IPS-18c (cell line): ENCODE measurements around the gene IRS1.

Experiments
- H3K4me3 ChIP-seq: 2 replicates; pipeline ENCODE4 v1.7.0; 2013; ENCODE audit warnings: low read depth, mild to moderate bottlenecking, low read length, moderate library complexity; ENCODE audit not compliant: insufficient read depth
- H3K9me3 ChIP-seq: one replicate; pipeline ENCODE4 v1.6.1; 2013; ENCODE audit warnings: mild to moderate bottlenecking, low read length, moderate library complexity; ENCODE audit not compliant: control insufficient read depth, insufficient read depth

The IRS1 gene

DNA sequence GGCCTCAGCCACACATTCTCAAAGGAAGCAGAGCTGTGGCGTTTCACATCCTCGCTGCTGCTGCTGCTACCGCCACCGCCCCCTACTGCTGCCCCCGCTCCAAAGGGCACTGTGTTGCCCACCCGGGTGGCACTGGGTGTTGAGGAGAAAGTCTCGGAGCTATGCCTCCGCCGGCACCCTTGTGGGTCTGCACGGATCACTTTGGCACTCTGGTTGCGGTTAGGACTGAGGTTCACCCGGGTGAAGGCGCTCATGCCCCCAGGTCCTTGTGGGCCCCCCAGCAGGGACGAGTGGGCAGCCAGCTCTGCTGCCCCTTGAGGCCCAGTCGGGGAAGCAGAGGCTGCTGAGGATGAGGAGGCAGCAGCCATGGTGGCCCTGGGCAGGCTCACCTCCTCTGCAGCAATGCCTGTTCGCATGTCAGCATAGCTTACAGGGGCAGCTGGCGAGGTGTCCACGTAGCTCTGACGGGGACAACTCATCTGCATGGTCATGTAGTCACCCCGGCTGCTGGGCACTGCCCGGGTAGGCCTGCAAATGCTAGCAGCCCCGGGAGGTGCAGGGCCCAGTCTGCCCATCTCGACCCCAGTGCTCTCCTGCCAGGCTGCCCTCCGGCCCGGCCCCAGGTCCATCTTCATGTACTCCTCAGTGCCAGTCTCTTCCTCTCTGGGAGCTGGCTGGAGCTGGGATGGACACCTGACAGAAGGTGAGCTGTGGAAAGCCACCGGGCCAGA, 4.2 kb downstream of the IRS1 start:
- Histone ChIP-seq H3K4me3 (no peak overlapping the region), H3K9me3 (peaks cover 2% of the 10 kb centered on the region)

DNA sequence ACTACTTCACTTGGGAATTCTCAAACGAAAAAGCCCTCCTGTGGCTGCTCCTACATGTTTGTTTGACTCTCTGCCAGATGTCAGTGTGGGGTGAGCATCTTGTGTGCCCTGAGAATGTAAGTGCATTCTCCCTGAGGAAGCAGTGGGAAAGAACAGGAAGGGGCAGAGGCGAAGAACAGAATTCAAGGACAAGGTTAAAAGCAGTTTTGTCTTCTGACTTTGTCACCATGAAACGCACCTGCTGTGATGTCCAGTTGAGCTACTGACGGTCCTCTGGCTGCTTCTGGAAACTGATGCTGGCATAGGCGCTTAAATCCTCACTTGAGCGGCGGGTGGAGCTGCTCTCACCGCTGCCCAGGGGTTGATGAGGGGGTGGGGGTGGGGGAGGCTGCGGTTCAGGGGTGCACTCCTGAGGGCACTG, 4.9 kb downstream of the IRS1 start:
- no peak overlapping the region for H3K4me3 ChIP-seq
- H3K9me3 ChIP-seq: peaks cover 2% of the 10 kb centered on the region

DNA sequence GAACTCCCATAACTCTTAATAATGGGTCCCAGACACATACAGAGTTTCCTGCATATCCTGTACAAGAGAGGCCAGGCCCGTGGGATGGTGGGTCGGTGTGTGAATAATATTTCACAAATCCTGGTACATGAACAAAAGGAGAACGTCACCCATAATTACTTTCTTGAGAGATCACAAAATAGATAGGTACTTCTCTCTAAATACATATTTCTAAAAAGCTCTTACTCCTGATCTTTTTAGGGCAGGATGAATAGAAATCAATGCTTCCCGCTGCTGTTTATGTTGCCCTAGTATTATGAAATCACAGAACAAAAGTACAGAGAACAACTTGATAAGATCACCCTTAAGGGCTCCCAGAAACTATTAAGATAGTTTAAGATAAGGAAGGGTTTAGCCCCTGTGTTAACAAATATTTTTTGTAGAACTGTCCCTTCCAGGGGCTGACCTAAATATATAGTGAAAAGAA, 5.4 kb downstream of the IRS1 start:
- Histone ChIP-seq H3K9me3 (peaks cover 2% of the 10 kb centered on the region), H3K4me3 (no peak overlapping the region)

DNA sequence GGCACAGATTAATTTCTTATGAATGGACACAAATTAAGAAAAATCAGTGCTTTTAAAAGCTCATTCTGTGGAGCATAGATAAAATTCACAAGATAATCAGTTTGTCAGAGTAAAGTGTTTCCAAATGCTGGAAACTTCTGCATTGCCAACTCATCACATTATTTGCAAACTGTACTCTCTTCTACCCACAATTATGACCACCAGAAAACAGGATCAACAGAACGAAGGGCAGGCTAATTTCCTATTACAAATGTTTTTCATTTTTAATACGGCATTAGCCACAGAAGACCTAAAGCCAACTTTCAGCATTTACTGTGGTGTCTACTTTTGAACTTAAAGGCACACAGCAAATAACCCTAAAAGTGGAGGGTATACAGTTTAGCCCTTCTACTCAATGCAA, 6.0 kb downstream of the IRS1 start:
- Histone ChIP-seq H3K4me3 (no peak overlapping the region), H3K9me3 (peaks cover 2% of the 10 kb centered on the region)

DNA sequence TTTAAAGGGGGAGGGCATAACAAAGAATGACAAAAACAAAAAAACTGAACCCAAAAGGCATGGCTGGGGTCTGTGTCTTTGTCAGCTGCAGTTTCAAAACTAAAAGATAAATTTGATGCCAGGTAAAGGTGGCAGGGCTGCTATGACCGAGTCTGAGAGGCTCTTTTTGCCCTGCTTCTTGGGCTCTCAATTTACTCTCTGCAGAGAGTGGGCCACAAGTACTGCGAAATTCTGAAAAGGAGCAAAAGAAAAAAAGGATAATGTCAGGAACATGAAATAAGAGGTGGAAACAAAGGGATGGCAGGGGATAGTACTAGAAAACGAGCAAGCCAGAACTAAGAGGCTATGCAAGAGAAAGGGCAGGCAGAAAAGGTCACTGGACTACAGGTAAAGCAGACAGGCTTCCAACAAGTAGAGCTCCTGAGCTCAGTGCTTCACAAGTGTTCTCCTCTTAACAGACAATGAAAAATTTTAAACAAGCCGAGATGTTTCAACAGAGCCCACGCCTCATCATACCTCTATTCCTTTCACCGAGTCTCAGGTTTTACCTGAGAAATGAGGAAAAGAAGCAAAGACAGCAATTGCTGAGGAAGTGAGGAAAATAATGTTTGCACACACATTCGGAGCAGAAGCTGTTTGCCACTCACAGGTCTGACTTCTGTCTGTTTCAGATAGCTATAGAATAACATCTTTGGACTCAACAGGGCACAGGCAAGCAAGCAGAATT, 7.3 kb downstream of the IRS1 start:
- Histone ChIP-seq H3K9me3 (no peaks in the 10 kb centered on the region), H3K4me3 (peak overlapping the region; percentile 60)

DNA sequence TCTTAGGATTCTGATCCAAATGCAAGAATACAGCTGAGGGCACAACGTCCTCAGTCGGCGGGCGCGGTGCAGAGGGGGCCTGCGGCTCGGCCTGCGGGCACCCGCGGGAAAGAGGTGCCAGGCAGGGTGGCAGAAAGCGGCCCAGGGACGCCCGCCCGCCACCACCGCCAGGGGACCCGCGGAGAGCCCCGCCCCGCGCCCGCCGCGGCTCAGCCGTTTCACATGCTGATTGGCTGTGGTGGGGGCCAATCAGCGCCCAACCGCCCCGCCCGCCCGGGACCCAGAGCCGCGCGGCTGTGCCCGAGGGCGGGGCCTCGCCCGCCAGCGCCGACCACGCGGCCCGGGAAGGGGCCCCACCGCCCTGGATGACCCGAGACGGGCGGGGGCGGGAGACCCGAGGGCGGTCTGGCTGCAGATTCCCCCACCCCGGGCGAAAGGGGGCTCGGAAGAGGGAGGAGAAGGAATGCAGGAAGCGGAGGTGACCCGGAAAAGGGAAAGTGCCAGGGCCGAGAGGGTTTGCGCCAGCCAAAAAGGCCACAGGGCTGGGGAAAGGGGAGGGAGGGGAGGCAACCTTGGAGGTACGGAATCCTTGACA, 8.0 kb downstream of the IRS1 start:
- no peaks in the 10 kb centered on the region for H3K9me3 ChIP-seq
- peak overlapping the region; percentile 68 for H3K4me3 ChIP-seq

DNA sequence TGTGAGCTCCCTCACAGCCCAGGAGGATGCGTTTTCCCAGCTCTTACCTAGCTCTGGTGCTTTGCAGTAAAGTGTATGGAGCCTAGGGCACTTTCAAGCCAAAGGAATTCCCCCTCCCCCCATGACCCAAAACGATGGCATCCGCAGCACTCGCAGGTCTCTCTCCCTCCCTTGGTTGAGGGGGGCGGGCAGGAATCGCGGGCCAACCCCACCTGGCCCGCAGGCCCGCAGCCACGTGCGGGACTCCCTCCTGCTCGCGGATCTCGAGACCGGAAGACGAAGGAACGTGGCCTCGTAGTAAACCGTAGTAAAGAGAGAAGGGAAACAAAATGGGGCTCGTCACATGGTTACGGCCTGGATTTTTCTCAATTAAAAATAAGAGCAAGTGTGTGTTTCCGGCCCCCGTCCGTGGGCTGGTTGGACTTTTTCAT, 8.5 kb downstream of the IRS1 start:
- H3K4me3 ChIP-seq: peak overlapping the region; percentile 68
- H3K9me3 ChIP-seq: no peaks in the 10 kb centered on the region

DNA sequence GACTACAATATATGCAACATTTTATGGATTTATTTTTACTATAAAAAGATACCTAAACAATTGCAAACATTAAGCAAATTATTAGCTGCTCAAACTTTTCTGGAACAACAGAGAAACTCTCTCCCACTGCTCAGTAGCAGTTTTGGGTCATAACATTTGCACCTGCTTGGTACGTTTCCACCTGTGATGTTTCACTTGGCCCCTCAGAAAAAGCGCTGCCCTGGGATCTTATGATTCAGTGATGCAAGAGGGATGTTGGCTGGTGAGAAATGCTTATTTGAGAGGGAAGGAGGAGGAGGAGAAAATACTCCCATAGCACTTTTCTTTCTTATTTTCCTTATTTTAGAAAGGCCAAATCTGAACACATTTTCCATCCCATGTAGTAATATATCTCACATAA, 9.2 kb downstream of the IRS1 start:
- H3K9me3 ChIP-seq: no peaks in the 10 kb centered on the region
- H3K4me3 ChIP-seq: peak overlapping the region; percentile 68; the same call in 1 of the 2 replicates

DNA sequence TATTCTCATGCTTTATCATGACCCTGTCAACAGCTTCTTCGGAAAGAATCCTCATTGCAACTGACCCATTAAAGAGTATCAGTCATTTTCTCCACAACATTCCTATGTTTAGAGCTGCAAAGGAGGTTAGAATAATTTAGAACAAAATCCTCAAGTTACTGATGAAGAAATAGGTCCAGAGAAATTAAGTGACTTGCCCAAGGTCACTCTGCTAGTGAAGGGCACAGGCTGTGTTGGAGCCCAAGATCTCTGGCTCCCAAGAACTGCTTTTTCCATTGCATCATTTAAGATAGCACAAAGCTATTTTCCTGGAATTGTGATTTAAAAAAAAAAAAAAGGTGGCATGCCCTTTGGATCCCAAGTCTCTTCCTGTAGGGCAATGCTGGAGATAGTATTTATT, 9.6 kb downstream of the IRS1 start:
- H3K9me3 ChIP-seq: no peaks in the 10 kb centered on the region
- H3K4me3 ChIP-seq: no peak overlapping the region

DNA sequence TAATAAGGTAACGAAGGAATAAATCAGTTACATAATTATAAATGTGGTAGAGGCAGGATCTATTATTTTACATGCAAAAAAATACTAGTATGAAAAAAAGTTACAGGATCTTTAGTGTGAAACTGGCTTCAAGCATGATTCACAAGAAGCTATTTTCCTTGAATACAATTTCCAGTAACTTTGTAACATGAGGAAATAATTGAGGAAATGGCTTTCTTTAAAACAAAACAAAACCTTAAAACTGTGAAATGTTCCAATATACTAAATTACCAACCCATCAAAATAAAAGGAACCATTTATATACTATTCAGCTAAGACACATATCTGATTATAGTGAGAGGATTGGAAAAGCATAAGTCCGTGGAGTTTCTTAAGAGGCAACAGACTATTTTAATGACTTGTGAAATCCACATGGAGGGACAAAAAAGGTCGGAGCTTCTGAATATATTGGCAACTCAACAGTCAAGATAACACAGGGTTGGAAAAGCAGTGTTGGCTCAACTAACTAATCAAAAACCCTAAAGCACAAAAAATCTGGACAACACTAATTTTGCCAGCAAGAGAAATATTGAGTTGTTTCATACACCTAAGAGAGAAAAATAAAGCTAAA, 10.6 kb downstream of the IRS1 start:
- H3K9me3 ChIP-seq: no peaks in the 10 kb centered on the region

DNA sequence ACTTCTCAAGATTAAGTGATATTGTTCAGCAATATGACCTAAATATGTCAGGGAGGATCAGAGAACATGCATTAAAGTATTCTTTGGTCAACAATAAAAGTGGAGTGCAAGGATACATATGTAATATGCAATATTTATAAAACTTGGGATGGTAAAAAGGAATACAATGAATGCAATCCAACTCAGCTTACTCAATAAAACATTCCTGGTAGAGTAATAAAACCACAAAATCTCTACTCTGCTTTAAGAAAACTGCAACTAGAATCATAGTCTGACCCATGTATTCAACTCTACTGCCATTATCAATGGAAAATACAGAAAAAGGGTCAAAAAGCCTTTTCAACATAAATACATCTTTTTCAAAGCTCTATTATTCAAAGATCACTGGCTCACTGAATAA, 11.6 kb downstream of the IRS1 start:
- Histone ChIP-seq H3K4me3 (no peak overlapping the region), H3K9me3 (no peaks in the 10 kb centered on the region)

More for the DNA sequence above, 10.6 kb downstream of the IRS1 start:
- H3K4me3 ChIP-seq: no peak overlapping the region

DNA sequence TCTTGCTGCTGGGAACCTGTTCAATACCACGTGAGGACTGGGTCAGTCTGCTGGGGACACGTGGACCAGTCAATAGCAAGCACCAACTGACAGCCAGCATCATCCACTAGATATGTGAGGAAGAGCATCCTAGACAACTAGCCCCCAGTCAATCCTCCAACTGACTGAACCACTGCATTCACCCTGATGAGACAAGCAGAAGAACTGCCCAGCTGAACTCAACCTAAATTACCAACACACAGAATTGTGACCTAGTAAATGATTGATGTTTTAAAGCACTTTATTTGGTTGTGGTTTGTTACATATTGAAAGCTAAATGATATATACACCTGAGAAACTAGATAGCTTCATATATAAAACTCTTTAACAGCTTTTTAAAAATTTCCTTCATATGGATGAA, 15.7 kb downstream of the IRS1 start:
- H3K9me3 ChIP-seq: no peaks in the 10 kb centered on the region
- no peak overlapping the region for H3K4me3 ChIP-seq

DNA sequence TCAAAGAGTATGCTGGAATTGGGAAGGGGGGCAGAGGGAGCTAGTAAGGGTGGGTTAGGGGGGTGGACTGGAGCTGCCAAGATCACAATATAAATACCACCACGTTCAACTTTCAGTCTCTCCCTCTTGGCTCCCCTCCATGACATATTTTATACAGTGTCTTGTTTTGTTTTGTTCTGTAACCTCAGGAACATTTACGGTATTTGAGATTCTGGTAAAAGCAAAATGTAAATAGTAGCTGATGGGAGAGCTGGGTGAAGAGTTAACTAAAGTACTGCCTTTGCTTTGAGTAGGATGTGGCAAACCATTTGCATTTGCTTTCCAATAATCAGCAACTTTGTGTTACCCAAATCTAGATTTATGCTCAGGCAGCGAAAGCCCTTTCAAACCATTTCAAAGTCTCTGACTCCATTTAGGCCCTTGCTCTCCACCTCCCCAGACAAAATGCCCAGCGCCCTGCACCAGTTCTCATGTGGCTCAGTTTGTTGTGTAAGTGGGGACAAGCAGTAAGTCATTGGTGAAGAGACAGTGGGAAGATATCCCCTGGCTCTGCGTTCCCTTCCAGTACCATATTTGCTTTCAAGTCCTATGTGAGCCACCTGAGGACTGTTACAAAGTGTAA, 17.4 kb downstream of the IRS1 start:
- Histone ChIP-seq H3K9me3 (no peaks in the 10 kb centered on the region), H3K4me3 (no peak overlapping the region)

DNA sequence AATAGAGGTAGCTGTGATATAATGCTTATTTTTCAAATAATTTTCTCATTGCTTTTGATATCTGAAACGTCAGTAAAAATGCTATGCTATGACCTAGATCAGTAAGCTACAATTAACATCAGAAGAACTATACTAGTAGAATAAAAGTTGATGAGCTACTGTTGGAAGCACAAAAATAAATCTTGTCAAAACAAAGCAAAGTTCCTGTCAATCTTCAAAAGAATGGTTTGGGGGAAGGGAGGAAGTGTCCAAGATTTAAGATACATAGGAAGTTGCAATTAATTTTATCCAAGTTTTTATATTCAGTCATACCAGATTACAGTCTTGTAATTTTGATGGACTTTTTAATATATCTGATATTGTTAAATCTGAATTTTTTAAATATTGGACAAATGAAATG, 19.2 kb downstream of the IRS1 start:
- no peak overlapping the region for H3K4me3 ChIP-seq
- H3K9me3 ChIP-seq: no peaks in the 10 kb centered on the region

DNA sequence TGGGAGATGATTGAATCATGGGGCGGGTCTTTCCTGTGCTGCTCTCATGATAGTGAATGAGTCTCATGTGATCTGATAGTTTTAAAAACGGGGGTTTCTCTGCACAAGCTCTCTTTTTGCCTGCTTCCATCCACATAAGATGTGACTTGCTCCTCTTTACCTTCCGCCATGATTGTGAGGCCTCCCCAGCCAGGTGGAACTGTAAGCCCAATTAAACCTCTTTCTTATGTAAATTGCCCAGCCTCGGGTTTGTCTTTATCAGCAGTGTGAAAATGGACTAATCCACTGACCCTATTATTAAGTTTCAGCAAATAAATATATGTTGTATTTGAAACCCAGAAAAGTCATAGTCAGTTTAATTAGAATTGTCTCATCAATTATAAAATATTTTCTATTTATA, 22.0 kb downstream of the IRS1 start:
- Histone ChIP-seq H3K4me3 (no peak overlapping the region), H3K9me3 (no peaks in the 10 kb centered on the region)

DNA sequence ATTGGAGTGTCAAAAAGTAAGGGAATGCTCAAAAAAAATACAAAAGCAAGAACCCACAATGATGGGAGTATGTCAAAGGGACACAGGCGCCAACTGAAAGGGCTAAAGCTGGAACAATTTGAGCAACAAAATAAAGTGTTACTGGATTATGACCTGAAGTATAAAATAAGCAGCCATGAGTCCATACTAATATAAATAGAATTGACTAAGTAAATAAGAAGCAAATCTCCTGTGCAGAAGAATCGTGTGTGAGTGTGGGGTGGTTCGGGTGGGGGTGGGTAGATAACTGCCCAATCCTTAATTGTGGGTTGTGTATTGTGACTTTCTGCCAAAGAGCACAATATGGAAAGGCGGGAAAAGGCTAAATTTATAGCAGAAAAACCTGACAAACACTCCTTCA, 23.5 kb downstream of the IRS1 start:
- Histone ChIP-seq H3K4me3 (no peak overlapping the region), H3K9me3 (no peaks in the 10 kb centered on the region)

DNA sequence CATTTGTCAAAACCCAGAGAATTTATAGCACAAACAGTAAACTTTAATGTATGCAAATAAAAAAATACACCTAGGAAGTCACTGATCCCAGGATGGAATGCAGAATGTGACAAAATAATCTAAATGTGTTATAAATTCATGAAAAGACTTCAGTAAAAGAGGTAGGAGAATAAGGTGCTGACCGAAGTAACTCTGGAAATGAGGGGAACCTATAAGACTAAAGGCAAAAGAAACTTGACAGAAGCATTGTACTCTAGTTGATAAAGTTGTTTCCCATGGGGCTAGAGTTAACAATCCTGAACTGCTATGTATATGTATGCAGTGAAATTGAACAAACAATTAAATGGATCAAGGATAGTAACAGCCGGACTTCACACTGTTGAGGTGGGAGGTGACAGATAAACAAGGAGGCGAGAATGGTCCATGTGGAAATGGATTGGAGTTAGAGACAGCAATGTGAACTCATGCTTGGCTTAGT, 24.5 kb downstream of the IRS1 start:
- no peaks in the 10 kb centered on the region for H3K9me3 ChIP-seq
- no peak overlapping the region for H3K4me3 ChIP-seq
